Measurements from ENCODE around the gene UMAD1.

The UMAD1 gene

DNA sequence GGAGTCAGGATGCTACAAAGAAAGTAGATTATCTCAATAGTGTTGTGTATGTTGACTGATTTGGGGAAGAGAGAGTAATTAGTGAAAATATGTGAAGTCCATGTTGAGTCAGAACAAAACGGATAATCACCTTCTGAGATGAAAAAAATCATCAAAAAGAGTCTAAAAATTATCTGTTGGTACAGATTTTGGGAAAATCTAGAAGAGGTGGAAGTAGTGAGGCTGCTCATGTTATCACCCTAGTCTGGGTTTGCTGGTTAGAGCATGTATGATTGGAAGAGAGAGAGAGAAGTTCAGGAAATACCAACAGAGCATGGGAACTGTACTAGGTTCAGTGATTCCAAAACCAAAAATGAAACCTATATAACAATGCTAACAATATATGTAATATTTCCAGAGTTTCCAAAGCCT, 65.6 kb downstream of the UMAD1 start:
- Histone ChIP-seq H3K9me3 (replicated peaks; ENCODE audit: insufficient read depth, low read length) (no peaks in the 10 kb centered on the region), H3K4me1 (ENCODE audit: low read length) (no peaks in the 10 kb centered on the region; the same call in 1 of the 2 replicates), H2AFZ (ENCODE audit: low read length) (no peak overlapping the region), H3K4me3 (ENCODE audit: low read length) (no peak overlapping the region), H3K9me2 (replicated peaks; ENCODE audit: insufficient read depth, low read length) (no peaks in the 10 kb centered on the region), H3K79me2 (ENCODE audit: low read length) (no peaks in the 10 kb centered on the region), H3K27ac (ENCODE audit: low read length) (no peak overlapping the region), H3K9ac (ENCODE audit: low read length) (no peak overlapping the region), H3F3A (ENCODE audit: insufficient read depth, low read length) (no peaks in the 10 kb centered on the region), H3K27me3 (replicated peaks; ENCODE audit: insufficient read depth, low read length) (no peaks in the 10 kb centered on the region), H3K4me2 (ENCODE audit: low read depth, low read length) (no peak overlapping the region), H4K20me1 (ENCODE audit: insufficient read depth, low read length) (no peaks in the 10 kb centered on the region), H3K36me3 (replicated peaks; ENCODE audit: insufficient read depth, low read length) (no peaks in the 10 kb centered on the region)
- DNase-seq: no peak
- TF ChIP-seq EZH2phosphoT487 (IDR thresholded peaks at IDR 0.05; ENCODE audit: low read length): no peak
- no peak for TF ChIP-seq EZH2 (optimal IDR thresholded peaks at IDR 0.05; ENCODE audit: low read depth, low read length)
- TF ChIP-seq, protein P1, sequence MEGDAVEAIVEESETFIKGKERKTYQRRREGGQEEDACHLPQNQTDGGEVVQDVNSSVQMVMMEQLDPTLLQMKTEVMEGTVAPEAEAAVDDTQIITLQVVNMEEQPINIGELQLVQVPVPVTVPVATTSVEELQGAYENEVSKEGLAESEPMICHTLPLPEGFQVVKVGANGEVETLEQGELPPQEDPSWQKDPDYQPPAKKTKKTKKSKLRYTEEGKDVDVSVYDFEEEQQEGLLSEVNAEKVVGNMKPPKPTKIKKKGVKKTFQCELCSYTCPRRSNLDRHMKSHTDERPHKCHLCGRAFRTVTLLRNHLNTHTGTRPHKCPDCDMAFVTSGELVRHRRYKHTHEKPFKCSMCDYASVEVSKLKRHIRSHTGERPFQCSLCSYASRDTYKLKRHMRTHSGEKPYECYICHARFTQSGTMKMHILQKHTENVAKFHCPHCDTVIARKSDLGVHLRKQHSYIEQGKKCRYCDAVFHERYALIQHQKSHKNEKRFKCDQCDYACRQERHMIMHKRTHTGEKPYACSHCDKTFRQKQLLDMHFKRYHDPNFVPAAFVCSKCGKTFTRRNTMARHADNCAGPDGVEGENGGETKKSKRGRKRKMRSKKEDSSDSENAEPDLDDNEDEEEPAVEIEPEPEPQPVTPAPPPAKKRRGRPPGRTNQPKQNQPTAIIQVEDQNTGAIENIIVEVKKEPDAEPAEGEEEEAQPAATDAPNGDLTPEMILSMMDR (IDR thresholded peaks at IDR 0.05; ENCODE audit: low read length): no peak

DNA sequence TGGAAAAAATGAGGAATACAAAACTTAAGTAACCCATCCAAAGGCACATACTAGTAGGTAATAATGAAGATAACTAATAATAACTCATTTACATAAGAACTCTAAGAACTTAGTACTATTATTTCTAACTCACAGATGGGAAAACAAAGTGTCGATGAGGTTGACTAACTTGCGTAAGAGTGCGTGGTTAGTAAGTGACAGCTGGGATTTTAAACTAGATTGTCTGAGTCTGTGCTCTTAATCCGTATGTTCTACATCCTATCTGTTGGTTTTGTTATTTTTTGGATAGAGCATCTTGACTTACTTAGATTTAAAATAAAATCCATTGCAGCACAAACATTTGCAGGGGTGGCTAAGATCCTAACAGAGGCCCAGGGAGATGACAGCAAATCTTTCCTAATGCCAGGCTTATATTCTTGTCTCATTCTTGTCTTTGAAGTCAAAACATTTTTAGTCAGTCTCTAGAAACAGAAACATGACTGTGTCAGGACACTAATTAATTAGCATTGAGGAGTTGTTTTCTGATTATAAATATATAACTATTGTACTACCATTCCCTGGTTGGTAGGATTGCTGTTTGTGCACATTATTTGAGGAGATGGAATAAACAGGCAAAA, 66.1 kb downstream of the UMAD1 start:
- Histone ChIP-seq H3K4me1 (ENCODE audit: low read length) (no peaks in the 10 kb centered on the region; the same call in 1 of the 2 replicates), H2AFZ (ENCODE audit: low read length) (no peak overlapping the region), H3K79me2 (ENCODE audit: low read length) (no peaks in the 10 kb centered on the region), H3K4me2 (ENCODE audit: low read depth, low read length) (no peak overlapping the region), H3K4me3 (ENCODE audit: low read length) (no peak overlapping the region), H3K27me3 (replicated peaks; ENCODE audit: insufficient read depth, low read length) (no peaks in the 10 kb centered on the region), H4K20me1 (ENCODE audit: insufficient read depth, low read length) (no peaks in the 10 kb centered on the region), H3K9me2 (replicated peaks; ENCODE audit: insufficient read depth, low read length) (no peaks in the 10 kb centered on the region), H3K9me3 (replicated peaks; ENCODE audit: insufficient read depth, low read length) (no peaks in the 10 kb centered on the region), H3K9ac (ENCODE audit: low read length) (no peak overlapping the region), H3K27ac (ENCODE audit: low read length) (no peak overlapping the region), H3K36me3 (replicated peaks; ENCODE audit: insufficient read depth, low read length) (no peaks in the 10 kb centered on the region), H3F3A (ENCODE audit: insufficient read depth, low read length) (no peaks in the 10 kb centered on the region)
- TF ChIP-seq, protein P1 (IDR thresholded peaks at IDR 0.05; ENCODE audit: low read length): no peak
- TF ChIP-seq EZH2phosphoT487 (IDR thresholded peaks at IDR 0.05; ENCODE audit: low read length): no peak
- TF ChIP-seq EZH2 (optimal IDR thresholded peaks at IDR 0.05; ENCODE audit: low read depth, low read length): no peak
- no peak for DNase-seq

GRCh38 chr7:7707246-7707645, 66.7 kb downstream of the UMAD1 start:
- DNase-seq: no peak
- H3K9me3 ChIP-seq (replicated peaks; ENCODE audit: insufficient read depth, low read length): no peaks in the 10 kb centered on the region
- H3K27me3 ChIP-seq (replicated peaks; ENCODE audit: insufficient read depth, low read length): no peaks in the 10 kb centered on the region
- no peak overlapping the region for H3K4me2 ChIP-seq (ENCODE audit: low read depth, low read length)
- H3K27ac ChIP-seq (ENCODE audit: low read length): no peak overlapping the region
- H3K4me3 ChIP-seq (ENCODE audit: low read length): no peak overlapping the region
- no peak for TF ChIP-seq EZH2 (optimal IDR thresholded peaks at IDR 0.05; ENCODE audit: low read depth, low read length)
- TF ChIP-seq, protein P1 (IDR thresholded peaks at IDR 0.05; ENCODE audit: low read length): no peak
- TF ChIP-seq EZH2phosphoT487 (IDR thresholded peaks at IDR 0.05; ENCODE audit: low read length): no peak
- no peaks in the 10 kb centered on the region for H4K20me1 ChIP-seq (ENCODE audit: insufficient read depth, low read length)
- H3K4me1 ChIP-seq (ENCODE audit: low read length): no peaks in the 10 kb centered on the region; the same call in 1 of the 2 replicates
- H3K79me2 ChIP-seq (ENCODE audit: low read length): no peaks in the 10 kb centered on the region
- H2AFZ ChIP-seq (ENCODE audit: low read length): no peak overlapping the region
- no peaks in the 10 kb centered on the region for H3K9me2 ChIP-seq (replicated peaks; ENCODE audit: insufficient read depth, low read length)
- H3K9ac ChIP-seq (ENCODE audit: low read length): no peak overlapping the region
- no peaks in the 10 kb centered on the region for H3K36me3 ChIP-seq (replicated peaks; ENCODE audit: insufficient read depth, low read length)
- no peaks in the 10 kb centered on the region for H3F3A ChIP-seq (ENCODE audit: insufficient read depth, low read length)

Data from MM.1S (cell line).